Amniotic epithelial cell (primary cell): ENCODE results near the gene CLCA4.
"Not testable (repeated sequence)": the region's sequence is repeated elsewhere in the genome, so short reads cannot be mapped to it uniquely, and the experiment has no call there.

ENCODE experiments used
- DNase-seq: peaks from one replicate; pipeline ENCODE4 v3.0.0-alpha.2; 2010; ENCODE audit warnings: low read depth

CLCA4 gene

DNA sequence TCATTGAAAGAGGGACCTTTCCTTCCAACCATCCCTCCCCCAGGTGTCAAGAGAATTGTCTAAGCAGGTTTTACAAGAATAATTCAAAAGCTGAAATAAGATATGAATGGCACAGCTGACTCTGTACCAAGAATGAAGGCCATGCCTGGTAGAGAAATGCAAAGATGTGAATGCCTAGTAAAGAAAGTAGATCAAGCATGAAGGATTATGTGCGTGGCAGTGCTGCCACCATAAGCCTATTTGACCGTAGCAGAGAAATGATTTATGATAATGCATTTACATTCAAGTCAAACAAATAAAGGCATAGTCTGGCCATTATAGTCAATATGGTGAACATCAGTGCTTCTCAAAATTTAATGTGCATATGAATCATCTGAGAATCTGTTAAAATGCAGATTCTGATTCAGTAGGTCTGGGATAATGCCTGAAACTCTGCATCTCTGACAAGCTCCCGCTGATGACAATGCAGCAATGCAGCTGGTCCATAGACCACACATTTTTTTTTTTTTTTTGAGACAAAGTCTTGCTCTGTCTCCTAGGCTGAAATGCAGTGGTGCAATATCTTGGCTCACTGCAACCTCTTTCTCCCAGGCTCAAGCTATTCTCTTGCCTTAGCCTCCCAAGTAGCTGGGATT is 16.6 kb upstream of the CLCA4 start:
- DNase-seq: no peak

DNA sequence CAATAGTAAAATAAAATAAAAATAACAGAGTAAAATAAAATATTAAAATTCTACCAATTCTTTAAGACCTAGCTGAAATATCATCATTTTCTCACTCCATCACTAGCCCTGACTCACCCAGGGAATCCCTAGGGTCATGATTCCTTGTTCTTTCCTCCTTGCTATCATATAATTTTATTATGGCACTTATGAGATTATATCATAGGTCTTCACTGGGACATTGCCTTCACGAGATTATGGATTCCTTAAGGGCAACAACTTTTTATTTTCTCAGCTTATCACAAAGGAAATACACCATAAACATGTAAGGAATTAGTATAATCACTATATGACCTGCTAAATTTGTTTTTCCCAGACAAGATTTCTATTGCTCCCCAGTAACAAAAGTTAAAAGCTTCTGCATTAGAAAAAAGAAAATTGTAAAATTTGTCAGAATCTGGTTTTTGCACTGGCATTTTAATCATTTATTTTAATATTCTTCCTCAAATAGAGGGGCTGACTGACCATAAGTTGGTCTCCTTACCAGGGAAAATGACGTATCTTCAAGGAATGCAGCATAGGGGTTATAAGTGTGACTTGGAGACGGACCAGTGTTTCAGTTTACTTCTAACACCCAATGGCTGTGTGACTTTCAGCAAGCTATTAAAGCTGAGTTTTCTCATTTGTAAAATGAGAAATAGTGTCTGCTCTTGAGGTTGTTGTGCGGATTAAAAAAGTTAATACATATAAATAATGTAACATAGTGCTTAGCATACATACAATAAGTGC is 8.8 kb upstream of the CLCA4 start:
- no peak for DNase-seq

DNA sequence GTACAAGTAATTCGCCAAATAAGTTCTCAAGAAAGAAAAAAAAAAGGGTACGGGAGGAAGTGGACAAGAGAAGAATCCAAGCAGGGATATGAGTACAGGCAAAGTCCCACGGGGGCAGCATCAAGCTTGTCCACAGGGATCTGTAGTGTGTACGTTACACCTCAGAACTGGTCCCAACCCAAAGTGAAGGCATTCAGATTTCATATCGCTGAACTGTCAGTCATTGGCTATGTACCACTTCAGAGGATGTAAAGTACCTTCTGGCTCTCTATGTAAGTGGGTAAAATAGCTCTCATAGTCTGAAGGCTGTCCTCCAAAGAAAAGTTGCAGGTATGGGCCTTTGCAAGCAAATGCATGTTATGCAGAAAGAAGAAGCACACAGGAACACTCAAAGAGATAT is 8.1 kb upstream of the CLCA4 start:
- DNase-seq: no peak

DNA sequence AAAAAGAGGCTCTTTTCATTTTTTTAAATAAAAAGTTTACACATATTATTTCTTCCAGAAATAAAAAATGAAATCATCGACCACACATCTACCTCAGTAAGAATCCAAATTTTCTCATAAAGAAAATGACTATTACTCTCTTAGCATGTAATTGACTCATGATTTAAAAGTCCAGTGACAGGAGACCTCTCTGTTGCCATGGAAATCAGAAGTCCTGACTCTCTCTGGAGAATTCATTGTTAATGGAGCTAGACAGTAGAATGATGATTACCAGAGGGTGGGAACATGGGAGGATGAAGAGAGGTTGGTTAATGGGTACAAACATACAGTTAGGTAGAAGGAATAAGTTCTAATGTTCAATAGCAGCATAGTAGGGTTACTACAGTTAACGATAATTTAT is 5.0 kb upstream of the CLCA4 start:
- no peak for DNase-seq

DNA sequence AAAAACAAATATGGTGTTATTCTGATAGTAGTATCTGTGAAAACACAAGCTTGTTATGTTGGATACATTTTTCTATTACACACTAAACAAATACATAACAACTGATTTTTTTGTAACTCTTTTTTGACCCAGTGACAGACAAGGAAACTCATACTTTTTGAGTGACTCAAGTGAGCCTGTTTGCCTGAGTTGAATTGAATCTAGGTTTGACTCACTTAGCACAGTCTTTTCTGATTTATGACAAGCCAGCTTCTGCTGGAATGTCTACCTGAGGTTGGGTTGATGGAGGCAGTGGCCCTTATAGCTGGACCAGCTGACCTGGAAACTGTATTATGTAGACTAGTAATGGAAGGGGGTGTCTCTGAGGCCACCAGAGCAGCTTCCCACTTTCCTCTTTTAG is 4.2 kb upstream of the CLCA4 start:
- peak; percentile 2 for DNase-seq

DNA sequence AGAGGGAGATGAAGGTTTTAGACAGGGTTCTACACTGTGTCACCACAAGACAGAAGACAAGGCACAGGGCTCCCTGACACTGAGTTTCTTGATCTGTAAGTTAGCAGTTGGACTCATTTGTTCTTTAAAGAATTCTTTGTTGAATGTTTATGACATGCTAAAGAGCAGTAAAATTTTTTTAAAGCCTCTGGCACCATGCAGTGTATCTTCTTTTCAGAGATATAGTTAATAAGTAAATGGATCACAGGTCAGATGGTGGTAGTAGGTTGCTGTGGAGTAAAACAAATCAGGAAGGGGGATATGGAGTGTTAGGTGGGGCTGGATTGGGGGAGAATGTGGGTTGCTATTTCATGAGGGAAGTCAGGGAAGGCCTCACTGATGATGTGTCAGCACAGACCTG is 2.0 kb downstream of the CLCA4 start:
- DNase-seq: no peak

DNA sequence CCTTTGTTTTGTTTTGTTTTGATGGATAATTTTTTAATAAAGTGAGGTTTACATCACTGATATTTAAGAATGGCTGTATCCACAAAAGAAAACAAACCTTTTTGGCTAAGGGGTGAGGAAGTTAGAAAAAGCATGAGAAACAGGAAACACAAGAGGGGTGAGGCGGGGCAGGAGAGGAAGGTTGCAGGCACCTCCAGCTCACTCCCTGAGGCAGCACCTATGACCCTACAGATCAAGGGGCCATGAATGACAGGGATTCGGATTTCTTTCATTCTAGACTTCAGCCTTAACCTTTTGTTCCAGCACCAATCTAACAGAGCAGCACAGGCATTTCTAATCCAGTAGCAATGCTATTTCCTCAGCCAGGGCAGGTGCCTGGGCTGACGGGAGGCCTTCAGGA is 4.4 kb downstream of the CLCA4 start:
- DNase-seq: no peak

DNA sequence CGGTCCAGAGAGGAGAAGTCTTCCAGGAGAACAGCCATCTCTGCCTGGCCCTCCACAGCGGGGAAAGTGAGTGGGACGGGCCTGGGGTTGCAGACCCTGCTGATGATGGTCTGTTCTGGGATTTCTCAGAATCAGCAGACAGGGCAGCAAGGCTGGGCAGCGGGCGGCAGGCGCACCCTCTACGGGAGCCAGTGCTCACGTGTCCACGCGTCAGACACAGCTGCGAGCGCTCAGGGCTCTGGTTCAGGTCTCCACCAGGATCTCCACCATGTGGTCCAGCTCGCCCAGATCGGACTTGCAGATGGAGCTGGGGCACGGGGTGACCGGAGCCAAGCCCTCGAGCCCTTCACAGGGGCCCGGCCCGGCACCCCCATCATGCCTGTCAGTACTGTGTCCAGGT is 5.5 kb downstream of the CLCA4 start:
- DNase-seq: no peak

DNA sequence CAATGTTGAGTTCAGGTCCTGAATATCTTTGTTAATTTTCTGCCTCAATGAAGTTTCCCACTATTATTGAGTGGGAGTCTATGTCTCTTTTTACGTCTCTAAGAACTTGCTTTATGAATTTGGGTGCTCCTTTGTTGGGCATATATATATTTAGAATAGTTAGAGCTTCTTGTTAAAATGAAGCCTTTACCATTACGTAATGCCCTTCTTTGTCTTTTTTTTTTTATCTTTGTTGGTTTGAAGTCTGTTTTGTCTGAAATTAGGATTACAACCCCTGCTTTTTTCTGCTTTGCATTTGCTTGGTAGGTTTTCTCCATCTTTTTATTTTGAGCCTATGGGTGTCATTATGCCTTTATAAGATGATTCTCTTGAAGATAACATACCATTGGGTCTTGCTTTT is 10.9 kb downstream of the CLCA4 start:
- DNase-seq: no peak

DNA sequence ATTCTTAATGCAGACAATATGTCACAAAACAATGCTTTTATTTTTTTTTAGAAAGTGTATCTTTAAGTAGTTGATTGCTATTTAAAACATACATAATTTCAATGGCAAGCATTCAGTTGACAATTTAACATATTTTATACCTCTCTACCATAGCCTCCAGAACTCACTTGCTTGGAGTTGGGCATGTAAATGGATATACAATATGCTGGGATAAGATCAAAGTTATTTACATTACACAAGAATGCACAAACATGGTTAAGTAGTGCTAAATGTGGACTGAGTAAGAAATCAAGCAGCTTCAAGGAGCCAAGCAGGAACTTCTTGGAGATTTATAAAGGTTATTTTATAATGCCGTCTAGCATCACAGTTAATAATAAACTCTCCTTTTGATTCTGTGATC is 17.0 kb downstream of the CLCA4 start:
- no peak for DNase-seq

DNA sequence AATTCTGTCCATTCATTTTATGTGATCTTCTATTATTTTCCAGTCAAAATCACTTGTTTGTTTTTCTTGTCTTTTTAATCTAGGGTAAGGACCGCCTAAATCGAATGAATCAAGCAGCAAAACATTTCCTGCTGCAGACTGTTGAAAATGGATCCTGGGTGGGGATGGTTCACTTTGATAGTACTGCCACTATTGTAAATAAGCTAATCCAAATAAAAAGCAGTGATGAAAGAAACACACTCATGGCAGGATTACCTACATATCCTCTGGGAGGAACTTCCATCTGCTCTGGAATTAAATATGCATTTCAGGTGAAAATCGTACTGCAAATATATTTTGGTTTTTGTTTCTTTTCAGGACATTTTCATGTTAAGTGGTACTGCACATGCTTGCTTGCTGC is 20.5 kb downstream of the CLCA4 start:
- no peak for DNase-seq

DNA sequence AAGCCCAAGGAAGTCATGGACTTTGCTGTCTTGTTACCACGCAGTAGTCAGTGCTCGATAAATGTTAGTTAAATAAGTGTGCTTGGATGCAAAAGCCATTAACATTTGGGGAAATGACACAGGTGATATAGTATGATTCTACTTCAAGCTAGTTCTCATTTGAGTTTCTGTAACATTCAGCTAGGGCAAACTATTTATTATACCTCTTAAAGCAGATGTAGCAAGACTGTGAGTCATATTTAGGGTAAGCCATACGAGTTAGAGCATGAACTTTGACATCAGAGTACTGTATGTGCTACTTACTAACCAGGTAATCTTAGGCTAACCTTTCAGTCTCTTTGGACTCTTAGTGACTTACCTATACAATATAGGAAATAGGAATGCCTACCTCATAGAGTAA is 21.0 kb downstream of the CLCA4 start:
- no peak for DNase-seq

DNA sequence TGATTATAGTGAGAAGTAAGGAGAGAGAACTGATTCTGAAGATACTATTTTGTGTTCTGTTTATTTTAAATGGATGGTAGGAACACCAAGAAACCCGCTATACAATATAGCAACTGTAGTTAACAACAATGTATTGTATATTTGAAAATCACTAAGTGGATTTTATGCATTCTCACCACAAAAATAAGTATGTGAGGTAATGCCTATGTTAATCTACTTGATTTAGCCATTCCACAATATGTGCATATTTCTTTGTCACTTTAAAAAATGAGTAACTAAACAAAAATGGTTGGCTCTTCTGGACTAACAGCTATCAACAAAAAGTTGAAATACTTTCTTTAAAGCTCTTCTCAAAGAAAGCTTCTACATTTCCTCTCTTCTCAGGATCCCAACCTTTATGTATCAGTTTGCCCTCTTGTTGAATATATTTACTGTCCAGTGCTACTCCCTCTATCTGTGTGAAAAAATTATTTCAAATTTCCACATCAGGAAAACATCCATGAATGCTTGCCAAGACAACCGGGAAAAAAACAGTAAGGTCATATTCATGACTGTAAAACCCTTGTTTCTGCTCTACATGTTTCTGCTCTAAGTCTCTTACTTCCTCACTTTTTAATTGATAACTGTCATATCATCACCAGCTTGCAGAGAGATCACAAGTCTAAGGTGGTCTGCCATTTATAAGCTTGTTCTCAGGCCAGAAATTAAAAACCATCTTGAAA is 27.0 kb downstream of the CLCA4 start:
- DNase-seq: no peak

DNA sequence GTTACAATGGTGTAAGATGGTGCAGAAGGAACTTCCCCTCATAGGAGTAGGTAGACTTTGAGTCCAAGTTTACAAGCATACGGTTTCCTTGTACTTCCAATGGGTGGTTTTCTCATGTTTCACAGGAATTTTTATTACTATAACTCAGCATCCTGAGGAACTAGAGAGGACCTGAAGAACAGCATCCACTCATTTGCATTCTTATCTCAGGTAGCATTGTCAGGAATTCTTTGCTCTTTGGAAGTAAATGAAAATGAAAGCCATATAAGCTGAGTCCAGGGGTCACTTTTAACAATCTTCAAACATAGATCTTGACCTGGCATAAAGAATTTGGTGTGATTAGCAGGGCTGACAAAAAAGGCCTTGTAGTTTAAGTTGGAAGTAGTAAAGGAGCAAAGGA is 34.4 kb downstream of the CLCA4 start:
- DNase-seq: no peak

DNA sequence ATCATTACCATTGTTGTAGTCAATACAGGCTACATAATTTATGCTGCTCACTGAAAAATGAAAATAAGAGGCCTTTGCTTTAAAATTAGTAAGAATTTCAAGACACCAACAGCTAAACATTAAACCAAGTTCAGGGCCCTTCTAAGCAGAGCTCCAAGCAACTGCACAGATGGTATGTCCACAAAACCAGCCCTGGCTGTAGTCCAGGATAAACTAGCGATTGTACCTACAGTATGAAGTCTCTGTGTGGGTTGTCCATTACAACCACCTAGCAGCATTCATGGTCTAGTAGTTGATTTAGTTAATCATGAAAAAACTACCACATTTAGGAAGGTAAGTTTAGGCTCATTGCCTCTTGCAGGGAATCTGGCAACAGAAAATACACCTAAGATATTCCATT is 35.3 kb downstream of the CLCA4 start:
- DNase-seq: no peak

DNA sequence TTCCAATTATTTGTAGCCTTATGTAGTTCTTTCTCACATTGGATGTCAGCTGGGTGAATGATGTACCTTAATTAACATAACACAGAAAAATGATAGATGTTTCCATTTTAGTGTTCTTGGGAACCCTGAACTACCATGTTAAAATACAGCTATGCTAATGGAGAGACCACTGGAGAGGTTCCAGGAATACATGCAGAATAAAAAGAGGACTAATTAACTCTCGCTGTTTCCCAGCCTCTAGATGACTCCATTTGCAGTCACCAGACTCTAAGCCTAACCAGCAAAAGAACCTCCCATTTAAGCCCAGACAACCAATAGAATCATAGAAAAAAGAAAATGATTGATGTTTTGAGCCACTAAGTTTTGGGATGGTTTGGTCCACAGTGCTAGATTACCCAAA is 36.2 kb downstream of the CLCA4 start:
- DNase-seq: no peak

DNA sequence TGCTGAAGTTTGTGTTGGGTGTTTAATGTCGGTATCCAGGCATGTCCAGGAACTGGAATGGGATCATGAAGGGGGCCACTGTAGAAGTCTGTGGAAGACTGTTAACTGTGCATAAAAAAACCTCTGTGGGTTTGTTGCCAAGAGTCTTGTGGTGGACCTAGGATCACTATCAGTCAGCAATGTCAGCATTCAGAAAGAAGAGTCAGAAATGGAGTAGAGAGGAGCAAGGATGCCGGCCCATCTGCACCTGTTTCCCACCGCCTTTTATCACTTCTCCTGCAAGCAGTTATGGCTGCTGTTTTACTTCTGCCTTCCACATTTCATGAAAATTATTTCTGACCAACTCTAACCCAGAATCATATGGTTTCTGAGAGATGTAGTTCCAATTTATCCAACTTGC is 36.7 kb downstream of the CLCA4 start:
- no peak for DNase-seq

DNA sequence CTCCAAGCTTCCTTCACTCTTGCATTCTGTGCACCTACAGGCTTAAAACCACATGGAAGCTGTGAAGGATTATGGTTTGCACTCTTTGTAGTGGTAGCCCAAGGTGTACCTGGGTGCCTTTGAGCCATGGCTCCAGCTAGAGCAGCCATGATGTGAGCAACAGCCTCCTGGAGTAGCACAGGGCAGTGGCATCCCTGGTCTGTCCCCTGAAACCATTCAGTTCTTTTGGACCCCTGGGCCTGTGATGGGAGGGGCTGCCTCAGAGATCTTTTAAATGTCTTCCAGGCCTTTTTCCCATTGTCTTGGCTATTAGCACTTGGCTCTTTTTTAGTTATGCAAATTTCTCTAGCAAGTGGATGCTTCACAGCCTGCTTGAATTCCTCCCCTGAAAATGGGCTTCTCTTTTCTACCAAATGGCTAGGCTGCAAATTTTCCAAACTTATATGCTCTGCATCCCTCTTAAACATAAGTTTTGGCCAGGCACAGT is 47.4 kb downstream of the CLCA4 start:
- DNase-seq: no peak

DNA sequence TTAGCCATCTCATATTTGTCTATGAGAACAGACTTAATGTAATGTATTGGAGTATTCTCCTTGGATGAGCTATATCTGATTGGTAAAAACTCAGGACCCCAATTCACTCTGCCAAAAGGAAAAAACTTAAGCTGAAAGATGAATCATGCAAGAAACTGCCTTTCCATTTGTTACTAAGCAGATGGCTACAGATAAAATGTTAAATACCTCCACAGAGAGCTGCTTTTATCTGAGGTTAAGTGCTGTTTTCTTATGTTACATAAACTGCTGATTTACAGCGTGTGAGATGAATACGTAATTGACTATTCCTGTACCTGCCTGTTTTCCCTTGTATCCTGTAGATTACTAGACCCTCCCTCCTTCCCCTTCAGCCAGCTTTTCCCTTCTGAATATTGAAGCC is 49.3 kb downstream of the CLCA4 start:
- DNase-seq: peak; percentile 24

DNA sequence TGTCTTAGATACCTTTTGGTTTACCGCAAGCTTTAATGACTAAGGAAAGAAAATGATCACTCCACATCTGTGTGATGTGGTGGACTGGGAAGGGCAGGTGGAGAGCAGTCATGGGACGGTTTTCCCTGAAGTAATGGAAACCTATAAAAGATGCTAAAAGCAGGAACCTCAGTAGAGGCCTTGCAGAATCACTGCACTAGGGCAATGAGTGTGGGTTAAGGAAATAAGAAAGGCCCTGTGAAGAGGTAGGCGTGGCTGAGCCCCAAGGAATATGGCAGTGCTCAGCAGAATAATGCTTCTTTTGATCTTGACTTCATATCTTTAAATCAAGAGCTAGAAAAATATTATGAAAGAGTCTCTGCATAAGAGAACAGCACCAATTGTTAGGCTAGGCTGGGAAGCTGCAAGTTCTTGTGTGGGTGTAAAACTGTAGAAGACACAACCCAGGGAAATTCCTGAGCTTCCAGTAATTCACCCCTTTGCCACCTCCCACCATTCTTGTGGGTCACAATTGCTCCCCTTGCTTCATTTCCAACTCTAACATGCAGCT is 49.9 kb downstream of the CLCA4 start:
- peak; percentile 10 for DNase-seq

DNA sequence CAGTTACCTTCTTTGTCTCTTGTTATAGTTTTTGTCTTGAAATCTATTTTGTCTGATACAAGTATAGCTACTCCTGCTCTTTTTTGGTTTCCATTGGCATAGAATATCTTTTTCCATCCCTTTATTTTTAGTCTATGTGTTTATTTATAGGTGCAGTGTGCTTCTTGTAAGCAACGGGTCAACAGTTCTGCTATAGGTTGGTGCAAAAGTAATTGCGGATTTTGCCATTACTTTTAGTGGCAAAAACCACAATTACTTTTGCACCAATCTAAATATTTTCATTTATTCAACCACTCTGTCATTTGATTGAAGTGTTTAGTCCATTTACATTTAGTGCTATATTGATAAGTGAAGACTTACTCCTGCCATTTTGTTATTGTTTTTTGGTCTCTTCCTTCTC is 59.2 kb downstream of the CLCA4 start:
- DNase-seq: not testable (repeated sequence)

DNA sequence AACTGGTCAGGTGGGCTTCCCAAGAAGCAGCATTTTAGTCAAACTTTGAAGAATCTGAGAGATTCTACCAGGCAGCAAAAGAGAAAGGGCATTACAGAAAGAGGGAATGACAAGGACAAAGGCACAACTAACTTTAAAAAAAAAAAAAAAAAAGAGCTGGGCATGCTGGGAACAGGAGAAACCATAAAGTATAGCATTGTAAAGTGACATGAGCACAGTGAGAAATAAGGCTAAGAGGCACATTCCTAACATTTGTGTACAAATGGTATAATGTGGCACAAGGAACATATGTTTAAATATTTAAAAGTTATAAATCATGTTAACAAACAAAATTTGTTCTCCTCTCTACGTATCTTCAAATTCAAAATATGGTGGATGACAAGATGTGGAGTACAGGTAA is 69.6 kb downstream of the CLCA4 start:
- no peak for DNase-seq

DNA sequence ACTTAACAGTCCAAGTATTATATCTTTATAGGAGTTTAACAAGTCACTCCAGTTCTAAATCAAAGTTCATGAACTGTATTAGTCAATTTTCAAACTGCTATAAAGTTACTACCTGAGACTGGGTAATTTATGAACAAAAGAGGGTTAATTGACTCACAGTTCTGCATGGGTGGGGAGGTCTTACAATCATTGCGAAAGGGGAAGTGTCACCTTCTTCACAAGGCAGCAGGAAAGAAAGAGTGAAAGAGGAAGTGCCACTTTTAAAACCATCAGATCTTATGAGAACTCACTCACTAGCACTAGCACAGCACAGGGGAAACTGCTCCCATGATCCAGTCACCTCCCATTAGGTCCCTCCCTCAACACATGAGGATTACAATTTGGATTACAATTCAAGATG is 70.0 kb downstream of the CLCA4 start:
- no peak for DNase-seq
